IMR-90 (cell line): ENCODE data around the gene GNL1. TPM values are rescaled to one million over a fixed set of nuclear protein-coding genes. Genes with fewer than 3 reads are reported as not detected.

Source experiments
- ATAC-seq: fragments of 200-7000 bp; cut with Tn5 transposase; 2 replicates; pipeline ENCODE4 v1.9.1; 2020; ENCODE audit warnings: low read depth, mild to moderate bottlenecking, moderate library complexity
- BruUV-seq: library from RNA; stranded (reverse); fragments of 400-500 nt; replicated peaks from 2 replicates; lab custom pipeline; 2021; lab: Mats Ljungman, UMichigan
- CTCF ChIA-PET: fragments of 300-600 bp; formaldehyde crosslinking; extraction: SDS; loops from one replicate; lab custom pipeline; 2021; ENCODE audit warnings: antibody characterized with exemption; lab: Yijun Ruan, JAX
- POLR2A ChIA-PET: fragments of 300-600 bp; sonication (Branson Sonifier 250); formaldehyde crosslinking; loops from one replicate; lab custom pipeline; 2022; ENCODE audit warnings: antibody characterized with exemption; ENCODE audit not compliant: unreplicated experiment; lab: Charles Lee
- DNase-seq: peaks from one replicate; pipeline ENCODE4 v3.0.0; 2013
- H2AFZ ChIP-seq: replicated peaks from 2 replicates; pipeline ENCODE3; 2013; ENCODE audit warnings: low read length, mild to moderate bottlenecking; ENCODE audit not compliant: poor library complexity
- H2AK5ac ChIP-seq: 2 replicates; pipeline ENCODE4 v1.6.1; 2013; ENCODE audit warnings: low read depth, low read length, inconsistent platforms
- H2AK9ac ChIP-seq: replicated peaks from 2 replicates; pipeline ENCODE3; 2013; ENCODE audit warnings: mild to moderate bottlenecking, low read depth, low read length, moderate library complexity; ENCODE audit not compliant: poor library complexity
- H2BK120ac ChIP-seq: 2 replicates; pipeline ENCODE4 v1.6.1; 2013; ENCODE audit warnings: low read depth, low read length, inconsistent platforms
- H2BK15ac ChIP-seq: 3 replicates; pipeline ENCODE4 v1.6.1; 2013; ENCODE audit warnings: low read depth, low read length, inconsistent platforms
- H2BK20ac ChIP-seq: 2 replicates; pipeline ENCODE4 v1.6.1; 2013; ENCODE audit warnings: low read depth, mild to moderate bottlenecking, inconsistent platforms, low read length, moderate library complexity
- H2BK5ac ChIP-seq: 2 replicates; pipeline ENCODE4 v1.6.1; 2013; ENCODE audit warnings: mild to moderate bottlenecking, low read depth, low read length, inconsistent platforms; ENCODE audit not compliant: poor library complexity, severe bottlenecking
- H3K14ac ChIP-seq: replicated peaks from 2 replicates; pipeline ENCODE4 v1.6.1; 2013; ENCODE audit warnings: low read depth, low read length, inconsistent platforms
- H3K18ac ChIP-seq: 2 replicates; pipeline ENCODE4 v1.6.1; 2013; ENCODE audit warnings: low read depth, low read length, control low read depth
- H3K23ac ChIP-seq: 2 replicates; pipeline ENCODE4 v1.6.1; 2013; ENCODE audit warnings: low read depth, low read length, inconsistent platforms
- H3K27ac ChIP-seq: 2 replicates; pipeline ENCODE4 v1.5.1; 2013; ENCODE audit warnings: mild to moderate bottlenecking, control low read depth, low read length; ENCODE audit not compliant: insufficient read depth
- H3K27me3 ChIP-seq: 2 replicates; pipeline ENCODE4 v1.6.1; 2013; ENCODE audit warnings: low read length; ENCODE audit not compliant: control insufficient read depth, insufficient read depth
- H3K36me3 ChIP-seq: 2 replicates; pipeline ENCODE4 v1.6.1; 2013; ENCODE audit warnings: low read length, mixed read lengths; ENCODE audit not compliant: control insufficient read depth, insufficient read depth
- H3K4ac ChIP-seq: 2 replicates; pipeline ENCODE4 v1.6.1; 2013; ENCODE audit warnings: low read depth, low read length, inconsistent platforms
- H3K4me1 ChIP-seq: 2 replicates; pipeline ENCODE4 v1.6.1; 2013; ENCODE audit warnings: low read length, mixed read lengths; ENCODE audit not compliant: control insufficient read depth, insufficient read depth
- H3K4me2 ChIP-seq: 2 replicates; pipeline ENCODE4 v1.6.1; 2013; ENCODE audit warnings: low read depth, mild to moderate bottlenecking, control low read depth, low read length, moderate library complexity
- H3K4me3 ChIP-seq: 2 replicates; pipeline ENCODE4 v1.5.1; 2013; ENCODE audit warnings: low read depth, mild to moderate bottlenecking, control low read depth, low read length, moderate library complexity; ENCODE audit not compliant: insufficient read depth
- H3K56ac ChIP-seq: 2 replicates; pipeline ENCODE4 v1.6.1; 2013; ENCODE audit warnings: low read length, inconsistent platforms; ENCODE audit not compliant: insufficient read depth; ENCODE audit errors: extremely low read depth
- H3K79me1 ChIP-seq, 2 experiments: 2 replicates each; pipeline ENCODE4 v1.6.1; 2013; ENCODE audit warnings: low read length in 2 of 2, inconsistent platforms in 1 of 2, low read depth in 1 of 2
- H3K9ac ChIP-seq: 2 replicates; pipeline ENCODE4 v1.6.1; 2013; ENCODE audit warnings: low read depth, low read length, control low read depth
- H3K9me1 ChIP-seq: 2 replicates; pipeline ENCODE4 v1.6.1; 2013; ENCODE audit warnings: low read length, inconsistent platforms; ENCODE audit not compliant: insufficient read depth
- H3K9me3 ChIP-seq: 2 replicates; pipeline ENCODE4 v1.6.1; 2013; ENCODE audit warnings: low read length; ENCODE audit not compliant: control insufficient read depth, insufficient read depth
- H4K20me1 ChIP-seq: 2 replicates; pipeline ENCODE4 v1.6.1; 2013; ENCODE audit warnings: low read length, inconsistent platforms; ENCODE audit not compliant: insufficient read depth
- H4K5ac ChIP-seq: 2 replicates; pipeline ENCODE4 v1.6.1; 2013; ENCODE audit warnings: mild to moderate bottlenecking, low read depth, low read length, control low read depth
- H4K8ac ChIP-seq, 2 experiments: 2 replicates each; pipeline ENCODE4 v1.6.1; 2013; ENCODE audit warnings: low read depth in 2 of 2, low read length in 2 of 2, control low read depth in 1 of 2, inconsistent platforms in 1 of 2
- H4K91ac ChIP-seq: 2 replicates; pipeline ENCODE4 v1.6.1; 2013; ENCODE audit warnings: low read depth, low read length, inconsistent platforms; ENCODE audit not compliant: insufficient read depth
- CEBPB ChIP-seq: IDR thresholded peaks from 2 replicates; pipeline ENCODE4 v1.6.1; 2012; ENCODE audit warnings: low read depth, low read length, improper control_type of control experiment
- WGBS, 2 experiments: methylation state at CpG; one replicate each; pipeline versions ENCODE4 v1.1.5 to v1.1.7; 2013; ENCODE audit warnings: missing lambda C conversion rate in 2 of 2; ENCODE audit not compliant: insufficient read length in 1 of 2; ENCODE audit errors: extremely low coverage in 2 of 2; 5-methylcytosine and 5-hydroxymethylcytosine counted together
- dilution Hi-C: fragments of 300-500 bp; cut with HindIII; formaldehyde crosslinking; loops from one replicate; pipeline ENCODE4 v1.14.3; 2018; ENCODE audit warnings: low sequenced_read_pairs; ENCODE audit not compliant: unreplicated experiment
- in situ Hi-C: fragments of 300-500 bp; cut with MboI; formaldehyde crosslinking; loops from 3 replicates; pipeline ENCODE4 v1.14.3; 2019; ENCODE audit warnings: low sequenced_read_pairs, inconsistent platforms, mixed read lengths
- intact Hi-C: fragments of 100-400 bp; cut with micrococcal nuclease; formaldehyde crosslinking; loops from 2 replicates; pipeline ENCODE4 v1.10.0; 2022
- polyA plus RNA-seq, 3 experiments: library from polyadenylated mRNA; depleted of rRNA; stranded (reverse); fragments of >200 nt; gene quantifications; 2 replicates each; pipeline ENCODE4 v1.2.3, GENCODE V29; 2012; ENCODE audit warnings: low replicate concordance in 1 of 3
- total RNA-seq: library from RNA; depleted of rRNA; stranded (reverse); fragments of >200 nt; gene quantifications from 2 replicates; pipeline ENCODE4 v1.2.3, GENCODE V29; 2012

The GNL1 gene
- total and polyA plus RNA-seq, 2 of the 4 experiments (the other 2 are of a cell fraction), result 40.5 to 44.0 TPM

DNA sequence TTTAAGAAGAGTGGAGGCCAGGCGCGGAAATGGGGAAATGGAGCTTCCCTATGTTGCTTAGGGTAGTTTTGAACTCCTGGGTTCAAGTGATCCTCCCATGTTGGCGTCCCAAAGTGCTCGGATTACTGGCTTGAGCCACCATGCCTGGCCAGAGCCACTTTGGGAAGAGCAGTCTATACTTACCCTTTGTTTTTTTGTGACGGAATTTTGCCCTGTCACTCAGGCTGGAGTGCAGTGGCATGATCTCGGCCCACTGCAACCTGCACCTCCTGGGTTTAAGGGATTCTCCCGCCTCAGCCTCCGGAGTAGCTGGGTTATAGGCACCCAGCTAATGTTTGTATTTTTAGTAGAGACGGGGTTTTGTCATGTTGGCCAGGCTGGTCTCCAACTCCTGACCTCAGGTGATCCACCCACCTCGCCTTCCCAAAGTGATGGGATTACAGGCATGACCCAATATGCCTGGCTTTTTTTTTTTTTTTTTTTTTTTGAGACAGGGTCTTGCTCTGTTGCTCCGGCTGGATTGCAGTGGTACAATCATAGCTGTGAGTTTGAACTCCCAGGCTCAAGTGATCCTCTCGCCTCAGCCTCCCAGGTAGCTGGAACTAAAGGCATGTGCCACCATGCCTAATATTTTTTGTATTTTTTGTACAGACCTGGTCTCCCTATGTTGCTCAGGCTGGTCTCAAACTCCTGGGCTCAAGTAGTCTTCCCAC lies 42.8 kb upstream of the GNL1 start:
- H4K20me1 ChIP-seq, result peaks cover 39% of the 10 kb centered on the region
- TF ChIP-seq CEBPB, result no peak
- no peak overlapping the region for H3K14ac ChIP-seq
- H3K79me1 ChIP-seq, result peaks cover 0 to 24% of the 10 kb centered on the region in 2 experiments; a peak in 2 of 4 replicates
- no peak for ATAC-seq
- no peak overlapping the region for H4K5ac ChIP-seq
- H3K9me1 ChIP-seq, result 0 out of 2 replicates have a peak, but pooled peaks cover 5% of the 10 kb centered on the region
- no peak overlapping the region for H4K8ac ChIP-seq
- no peak overlapping the region for H2BK120ac ChIP-seq
- no peak overlapping the region for H3K27ac ChIP-seq
- H2BK5ac ChIP-seq, result no peak overlapping the region
- no peak overlapping the region for H3K9ac ChIP-seq
- intact Hi-C loops, result no loop called here
- H2AFZ ChIP-seq, result no peak overlapping the region
- no peak overlapping the region for H2BK15ac ChIP-seq
- no peak overlapping the region for H2BK20ac ChIP-seq
- CTCF ChIA-PET, result no interaction called here
- no peak overlapping the region for H3K56ac ChIP-seq
- 100% methylated on average over 3 of the region's 12 CpGs; no CpG with 5 or more reads in 1 of the 2 experiments for WGBS, 2 experiments
- H3K18ac ChIP-seq, result no peak overlapping the region
- no peak overlapping the region for H3K4me2 ChIP-seq
- H2AK9ac ChIP-seq, result no peak overlapping the region
- no TSS peak for BruUV-seq
- in situ Hi-C loops, result no loop called here
- H3K36me3 ChIP-seq, result peaks cover 47% of the 10 kb centered on the region
- H3K23ac ChIP-seq, result no peak overlapping the region
- H4K91ac ChIP-seq, result no peak overlapping the region
- no peak overlapping the region for H2AK5ac ChIP-seq
- no peaks in the 10 kb centered on the region for H3K4me1 ChIP-seq
- POLR2A ChIA-PET, result interaction anchor here (0.6 to 2.9 kb wide), 2 partner anchors 14 to 19 kb away, joined by 11 to 14 read pairs; no protein-coding TSS in a partner anchor
- H3K4ac ChIP-seq, result no peak overlapping the region
- dilution Hi-C loops, result no loop called here
- DNase-seq, result no peak
- H3K4me3 ChIP-seq, result no peak overlapping the region
- H3K9me3 ChIP-seq, result no peaks in the 10 kb centered on the region
- no peaks in the 10 kb centered on the region for H3K27me3 ChIP-seq
